Breast epithelium (tissue), 3 donors: ENCODE measurements around the gene FAT2.

Experiments used
- POLR2A ChIP-seq: fragments of 450-650 bp; IDR thresholded peaks from one replicate; pipeline ENCODE4 v1.6.1; 2016; ENCODE audit warnings: antibody characterized with exemption, mild to moderate bottlenecking, moderate library complexity
- TF ChIP-seq, protein P1 (sequence below), 3 donors: fragments of 450-650 bp; IDR thresholded peaks; one replicate each; pipeline ENCODE4 v1.5.1; 2016 to 2017; ENCODE audit warnings: antibody characterized with exemption in 3 of 3, mild to moderate bottlenecking in 3 of 3, moderate library complexity in 3 of 3

DNA sequence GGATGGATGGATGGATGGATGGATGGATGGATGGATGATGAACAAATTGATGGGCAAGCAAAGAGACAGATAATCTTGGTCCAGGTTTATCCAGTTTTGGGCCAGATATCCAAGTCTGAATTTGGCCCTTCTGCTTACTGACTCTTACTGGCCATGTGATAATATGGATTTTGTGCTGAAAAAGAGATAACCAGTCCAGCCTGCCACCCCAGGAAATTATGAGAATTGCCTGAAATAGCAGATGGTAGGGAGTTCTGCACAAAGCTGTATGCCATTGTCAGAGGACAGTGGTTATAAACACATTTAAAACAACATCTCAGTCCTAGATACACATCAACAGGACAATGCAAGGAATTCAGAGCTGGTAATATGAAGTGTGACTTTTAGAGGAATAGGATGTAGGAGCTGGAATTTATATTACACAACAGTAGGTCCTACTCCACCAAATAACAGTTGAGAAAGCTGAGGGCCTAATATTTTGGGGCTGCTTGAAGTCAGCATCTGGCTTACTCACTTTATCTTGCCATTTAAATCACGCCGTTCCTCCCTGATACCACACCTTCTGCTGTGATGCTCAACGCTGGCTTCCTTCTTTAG lies 9.0 kb upstream of the FAT2 start:
- TF ChIP-seq POLR2A, result no peak
- TF ChIP-seq, protein P1, sequence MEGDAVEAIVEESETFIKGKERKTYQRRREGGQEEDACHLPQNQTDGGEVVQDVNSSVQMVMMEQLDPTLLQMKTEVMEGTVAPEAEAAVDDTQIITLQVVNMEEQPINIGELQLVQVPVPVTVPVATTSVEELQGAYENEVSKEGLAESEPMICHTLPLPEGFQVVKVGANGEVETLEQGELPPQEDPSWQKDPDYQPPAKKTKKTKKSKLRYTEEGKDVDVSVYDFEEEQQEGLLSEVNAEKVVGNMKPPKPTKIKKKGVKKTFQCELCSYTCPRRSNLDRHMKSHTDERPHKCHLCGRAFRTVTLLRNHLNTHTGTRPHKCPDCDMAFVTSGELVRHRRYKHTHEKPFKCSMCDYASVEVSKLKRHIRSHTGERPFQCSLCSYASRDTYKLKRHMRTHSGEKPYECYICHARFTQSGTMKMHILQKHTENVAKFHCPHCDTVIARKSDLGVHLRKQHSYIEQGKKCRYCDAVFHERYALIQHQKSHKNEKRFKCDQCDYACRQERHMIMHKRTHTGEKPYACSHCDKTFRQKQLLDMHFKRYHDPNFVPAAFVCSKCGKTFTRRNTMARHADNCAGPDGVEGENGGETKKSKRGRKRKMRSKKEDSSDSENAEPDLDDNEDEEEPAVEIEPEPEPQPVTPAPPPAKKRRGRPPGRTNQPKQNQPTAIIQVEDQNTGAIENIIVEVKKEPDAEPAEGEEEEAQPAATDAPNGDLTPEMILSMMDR (IDR thresholded peaks at IDR 0.05), result no peak
